ENCODE measurements around the gene ZNF608. TPM values are rescaled to one million over a fixed set of nuclear protein-coding genes. Genes with fewer than 3 reads are reported as not detected.

Gene ZNF608
- total and polyA plus RNA-seq, 9 of the 15 experiments (the other 6 are each of a cell fraction or from before 2014, with no cell fraction given) = 0.38 to 1.5 (median 1.00) TPM

- no peak for TF ChIP-seq ATF4 (CRISPR knock-in tag; IDR thresholded peaks at IDR 0.05)
- TF ChIP-seq PHB2 (IDR thresholded peaks at IDR 0.05; ENCODE audit: low read depth) = no peak
- TF ChIP-seq SMARCB1 (IDR thresholded peaks at IDR 0.05; ENCODE audit: insufficient read length, low read depth) = no peak
- no peak for TF ChIP-seq NR2C2 (CRISPR knock-in tag; IDR thresholded peaks at IDR 0.05)
- TF ChIP-seq NR2C2 (tag; IDR thresholded peaks at IDR 0.05) = no peak
- TF ChIP-seq MCM7 (IDR thresholded peaks at IDR 0.05) = no peak
- no peak for TF ChIP-seq ZNF316 (IDR thresholded peaks at IDR 0.05)
- no peak for TF ChIP-seq BRD4 (IDR thresholded peaks at IDR 0.05)
- TF ChIP-seq SRF (CRISPR knock-in tag; IDR thresholded peaks at IDR 0.05) = no peak
- no peak for TF ChIP-seq ZBTB34 (CRISPR knock-in tag; IDR thresholded peaks at IDR 0.05)
- no peak for TF ChIP-seq ZNF354B (CRISPR knock-in tag; IDR thresholded peaks at IDR 0.05)
- no peak for TF ChIP-seq ZFP91 (CRISPR knock-in tag; IDR thresholded peaks at IDR 0.05)
- TF ChIP-seq SRSF7 (optimal IDR thresholded peaks at IDR 0.05; ENCODE audit: low read depth, low read length) = no peak
- no peak for TF ChIP-seq NEUROD1 (IDR thresholded peaks at IDR 0.05; ENCODE audit: borderline replicate concordance, low read depth, low read length, partially characterized antibody)
These were observed 13.8 kb downstream of the ZNF608 start (continued) for GRCh38 chr5:124732428-124733328.
